Endothelial cell of umbilical vein (primary cell): Measurements from ENCODE around the gene PRKG1. TPM values are rescaled to one million over a fixed set of nuclear protein-coding genes. Genes with fewer than 3 reads are reported as not detected.

Experiments used
- BruUV-seq: library from RNA; stranded (reverse); fragments of 400-500 nt; replicated peaks from 2 replicates; lab custom pipeline; 2021; lab: Mats Ljungman, UMichigan
- CTCF ChIA-PET: fragments of 300-600, 350-600 bp; sonication (Branson Sonifier 250); formaldehyde crosslinking; loops from one replicate; lab custom pipeline; 2021; ENCODE audit warnings: antibody characterized with exemption, inconsistent platforms; lab: Charles Lee
- POLR2A ChIA-PET: fragments of 300-600, 350-600 bp; sonication (Branson Sonifier 250); formaldehyde crosslinking; loops from one replicate; lab custom pipeline; 2021; ENCODE audit warnings: antibody characterized with exemption, inconsistent platforms; lab: Charles Lee
- DNase-seq: peaks from one replicate; pipeline ENCODE4 v3.0.0-alpha.2; 2011; ENCODE audit warnings: low read depth, low spot score
- FAIRE-seq: peaks from 2 replicates; lab custom pipeline; 2011; peaks lifted over from hg19 to GRCh38; lab: Jason Lieb, UNC
- H2AFZ ChIP-seq: 2 replicates; pipeline ENCODE4 v1.6.0; 2012; ENCODE audit warnings: low read depth, low read length, control low read depth, inconsistent platforms
- H3K27ac ChIP-seq: 2 replicates; pipeline ENCODE4 v1.5.1; 2011; ENCODE audit warnings: low read depth, mild to moderate bottlenecking, control low read depth, low read length, moderate library complexity; ENCODE audit not compliant: insufficient read depth
- H3K27me3 ChIP-seq, 2 experiments: 2 replicates each; pipeline versions ENCODE4 v1.6.0 to v1.6.1; 2011; ENCODE audit warnings: low read length in 2 of 2, mixed read lengths in 1 of 2; ENCODE audit not compliant: control insufficient read depth in 2 of 2, insufficient read depth in 2 of 2
- H3K36me3 ChIP-seq, 2 experiments: 2 replicates in 1 of 2; 3 replicates in 1 of 2; pipeline ENCODE4 v1.5.1; 2011; ENCODE audit warnings: low read length in 2 of 2, mild to moderate bottlenecking in 1 of 2, moderate library complexity in 1 of 2; ENCODE audit not compliant: control insufficient read depth in 2 of 2, insufficient read depth in 2 of 2; ENCODE audit errors: extremely low read depth in 1 of 2
- H3K4me1 ChIP-seq: 3 replicates; pipeline ENCODE4 v1.5.1; 2011; ENCODE audit warnings: mild to moderate bottlenecking, low read length; ENCODE audit not compliant: control insufficient read depth, insufficient read depth; ENCODE audit errors: extremely low read depth
- H3K4me2 ChIP-seq: 2 replicates; pipeline ENCODE4 v1.6.1; 2011; ENCODE audit warnings: low read length, control low read depth, mixed read lengths; ENCODE audit not compliant: insufficient read depth
- H3K4me3 ChIP-seq, 3 experiments: fragments of 200-600 bp in 1 of 3; sonication (generic), shearing (Covaris generic) in 1 of 3; replicated peaks in 1 of 3; 2 replicates each; pipeline ENCODE4 v1.5.1; 2011 to 2016; ENCODE audit warnings: control low read depth in 3 of 3, low read length in 3 of 3, mild to moderate bottlenecking in 2 of 3, inconsistent platforms in 1 of 3, low read depth in 1 of 3, moderate library complexity in 1 of 3; ENCODE audit not compliant: insufficient read depth in 1 of 3
- H3K79me2 ChIP-seq: 2 replicates; pipeline ENCODE4 v1.6.0; 2012; ENCODE audit warnings: low read length, inconsistent platforms; ENCODE audit not compliant: control insufficient read depth, insufficient read depth
- H3K9ac ChIP-seq: replicated peaks from 2 replicates; pipeline ENCODE3; 2011; ENCODE audit warnings: low read length, control low read depth; ENCODE audit not compliant: insufficient read depth; ENCODE audit errors: extremely low read depth
- H3K9me1 ChIP-seq: replicated peaks from 3 replicates; pipeline ENCODE4 v1.6.0; 2011; ENCODE audit warnings: mild to moderate bottlenecking, low read length; ENCODE audit not compliant: control insufficient read depth, insufficient read depth; ENCODE audit errors: extremely low read depth
- H3K9me3 ChIP-seq: replicated peaks from 2 replicates; pipeline ENCODE4 v1.5.1; 2012; ENCODE audit warnings: low read length, inconsistent platforms; ENCODE audit not compliant: control insufficient read depth, insufficient read depth
- H4K20me1 ChIP-seq: replicated peaks from 2 replicates; pipeline ENCODE3; 2011; ENCODE audit warnings: mild to moderate bottlenecking, low read length; ENCODE audit not compliant: control insufficient read depth, insufficient read depth; ENCODE audit errors: extremely low read depth
- EZH2 ChIP-seq: IDR thresholded peaks from 2 replicates; pipeline ENCODE4 v1.6.1; 2012; ENCODE audit warnings: borderline replicate concordance, low read depth, mild to moderate bottlenecking, moderate library complexity, low read length, inconsistent platforms; ENCODE audit not compliant: severe bottlenecking
- FOS ChIP-seq: IDR thresholded peaks from 2 replicates; pipeline ENCODE4 v1.6.1; 2011; ENCODE audit warnings: mild to moderate bottlenecking, low read length, moderate library complexity, borderline replicate concordance; ENCODE audit not compliant: insufficient read depth
- GATA2 ChIP-seq: IDR thresholded peaks from 2 replicates; pipeline ENCODE4 v1.7.0; 2011; ENCODE audit warnings: low read depth, mild to moderate bottlenecking, moderate library complexity, mixed read lengths, low read length; ENCODE audit not compliant: insufficient read length, insufficient read depth
- JUN ChIP-seq: IDR thresholded peaks from 2 replicates; pipeline ENCODE4 v1.6.1; 2011; ENCODE audit warnings: borderline replicate concordance, low read depth; ENCODE audit not compliant: insufficient read length, insufficient read depth
- MYC ChIP-seq: IDR thresholded peaks from one replicate; pipeline ENCODE4 v1.6.1; 2011; ENCODE audit warnings: mild to moderate bottlenecking, low read depth, low read length
- POLR2A ChIP-seq: IDR thresholded peaks from 2 replicates; pipeline ENCODE4 v1.6.1; 2012; ENCODE audit warnings: low read depth, mild to moderate bottlenecking, control low read depth, low read length
- POLR2AphosphoS5 ChIP-seq: IDR thresholded peaks from 2 replicates; pipeline ENCODE4 v1.6.1; 2012; ENCODE audit warnings: low read depth, mild to moderate bottlenecking, control low read depth, low read length, moderate library complexity; ENCODE audit not compliant: insufficient read depth
- dilution Hi-C: fragments of 300-500 bp; cut with MboI; formaldehyde crosslinking; loops from one replicate; pipeline ENCODE4 v1.15.0; 2019; ENCODE audit warnings: low sequenced_read_pairs; ENCODE audit not compliant: extremely low pct_ligation_motif_present
- intact Hi-C: fragments of 100-400 bp; cut with micrococcal nuclease; formaldehyde crosslinking; loops from one replicate; pipeline ENCODE4 v1.10.0; 2022
- polyA plus RNA-seq, 4 experiments: library from polyadenylated mRNA; depleted of rRNA in 3 of 4; stranded (reverse) in 3 of 4; unstranded in 1 of 4; fragments of >200 nt; gene quantifications; 2 replicates each; pipeline versions ENCODE4 v1.2.1 to v1.2.3, GENCODE V29; 2011 to 2012; ENCODE audit warnings: missing spikeins in 1 of 4
- total RNA-seq: library from RNA; stranded (reverse); gene quantifications from 2 replicates; pipeline ENCODE4 v1.2.3, GENCODE V29; 2021
- TF ChIP-seq, protein P1 (sequence below): IDR thresholded peaks from 2 replicates; pipeline ENCODE4 v1.6.1; 2011; ENCODE audit not compliant: insufficient read depth, insufficient read length
- TF ChIP-seq, protein P2 (sequence below), 2 donors: IDR thresholded peaks; 1 replicate in 1 of 2; 2 replicates in 1 of 2; pipeline ENCODE4 v1.5.1; 2011; ENCODE audit warnings: low read length in 2 of 2, mild to moderate bottlenecking in 2 of 2, moderate library complexity in 2 of 2, control low read depth in 1 of 2, inconsistent platforms in 1 of 2, low read depth in 1 of 2; ENCODE audit not compliant: insufficient read depth in 1 of 2; ENCODE audit errors: extremely low read depth in 1 of 2

The PRKG1 gene
- total and polyA plus RNA-seq, 2 donors (not counting 3 experiments of a cell fraction or from before 2014, with no cell fraction given): 0.01 to 0.18 TPM

DNA sequence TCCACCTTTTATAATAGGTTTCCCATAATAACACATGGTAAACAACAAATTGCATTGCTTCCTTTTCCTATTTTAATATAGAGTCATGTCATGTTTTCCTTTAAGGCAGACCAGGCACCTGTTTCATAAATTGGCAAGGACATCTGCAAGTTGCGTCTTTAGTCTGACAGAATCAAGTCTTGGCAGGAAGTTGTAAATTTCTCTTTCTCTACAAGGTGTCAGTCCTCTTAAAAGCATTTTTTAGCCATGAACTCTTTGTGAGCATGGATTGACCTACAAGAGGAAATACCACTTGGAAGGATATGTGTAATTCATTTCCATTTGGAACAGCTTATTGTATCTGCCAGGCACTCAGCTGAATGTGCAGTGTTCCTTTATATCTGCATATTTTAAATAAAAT lies 176.8 kb downstream of the PRKG1 start:
- FAIRE-seq: peak; percentile 79
- H3K9me3 ChIP-seq: no peaks in the 10 kb centered on the region
- dilution Hi-C loops: no loop called here
- no peaks in the 10 kb centered on the region for H3K36me3 ChIP-seq
- peak overlapping the region; percentile 26 for H3K4me2 ChIP-seq
- no peaks in the 10 kb centered on the region for H4K20me1 ChIP-seq
- H3K4me1 ChIP-seq: peaks cover 15% of the 10 kb centered on the region
- no peak overlapping the region for H3K4me3 ChIP-seq
- peak; percentile 83 for DNase-seq
- no peak overlapping the region for H3K9ac ChIP-seq
- peaks cover 0 to 2% of the 10 kb centered on the region in 2 experiments for H3K27me3 ChIP-seq
- no peak overlapping the region for H2AFZ ChIP-seq
- POLR2A ChIA-PET: no interaction called here
- no peak overlapping the region for H3K27ac ChIP-seq
- no peaks in the 10 kb centered on the region for H3K9me1 ChIP-seq
- BruUV-seq: no TSS peak
- intact Hi-C loops: no loop called here
- H3K79me2 ChIP-seq: no peaks in the 10 kb centered on the region
- CTCF ChIA-PET: interaction anchor here (1.5 kb wide), 1 partner anchor 187 kb away, joined by 3 read pairs; no protein-coding TSS in a partner anchor
- TF ChIP-seq FOS (no peak), JUN (peak; percentile 65), POLR2AphosphoS5 (peak; percentile 29), GATA2 (peak; percentile 19)
- TF ChIP-seq, protein P1, sequence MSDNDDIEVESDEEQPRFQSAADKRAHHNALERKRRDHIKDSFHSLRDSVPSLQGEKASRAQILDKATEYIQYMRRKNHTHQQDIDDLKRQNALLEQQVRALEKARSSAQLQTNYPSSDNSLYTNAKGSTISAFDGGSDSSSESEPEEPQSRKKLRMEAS: no peak

DNA sequence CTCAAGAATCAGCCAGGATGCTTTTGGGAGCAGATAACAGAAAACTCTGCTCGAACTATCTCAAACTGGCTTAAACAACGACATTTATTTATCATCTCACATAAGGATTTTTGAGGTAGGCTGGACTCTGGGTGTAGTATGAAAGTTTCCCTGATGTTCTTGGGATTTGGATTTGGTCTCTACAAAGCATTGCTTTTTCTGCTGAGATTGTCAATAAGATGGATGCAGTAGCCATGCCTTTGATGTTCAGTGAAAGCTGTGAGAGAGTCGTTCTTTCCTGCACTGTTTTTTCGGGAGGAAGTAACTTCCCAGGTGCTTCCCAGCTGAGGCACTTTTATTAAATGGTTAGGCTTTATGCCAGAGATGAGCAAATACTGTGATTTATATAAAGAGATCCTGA lies 181.1 kb downstream of the PRKG1 start:
- Histone ChIP-seq H3K27me3 (peaks cover 0 to 2% of the 10 kb centered on the region in 2 experiments), H3K4me2 (no peak overlapping the region), H3K9me1 (no peaks in the 10 kb centered on the region), H3K36me3 (no peaks in the 10 kb centered on the region), H3K9me3 (no peaks in the 10 kb centered on the region), H4K20me1 (no peaks in the 10 kb centered on the region), H3K79me2 (no peaks in the 10 kb centered on the region), H3K4me1 (peaks cover 14% of the 10 kb centered on the region), H2AFZ (no peak overlapping the region), H3K4me3 (no peak overlapping the region), H3K27ac (no peak overlapping the region), H3K9ac (no peak overlapping the region)
- TF ChIP-seq FOS (no peak), POLR2A (no peak), JUN (no peak), MYC (no peak), GATA2 (no peak), EZH2 (no peak), POLR2AphosphoS5 (no peak)
- TF ChIP-seq, protein P2, sequence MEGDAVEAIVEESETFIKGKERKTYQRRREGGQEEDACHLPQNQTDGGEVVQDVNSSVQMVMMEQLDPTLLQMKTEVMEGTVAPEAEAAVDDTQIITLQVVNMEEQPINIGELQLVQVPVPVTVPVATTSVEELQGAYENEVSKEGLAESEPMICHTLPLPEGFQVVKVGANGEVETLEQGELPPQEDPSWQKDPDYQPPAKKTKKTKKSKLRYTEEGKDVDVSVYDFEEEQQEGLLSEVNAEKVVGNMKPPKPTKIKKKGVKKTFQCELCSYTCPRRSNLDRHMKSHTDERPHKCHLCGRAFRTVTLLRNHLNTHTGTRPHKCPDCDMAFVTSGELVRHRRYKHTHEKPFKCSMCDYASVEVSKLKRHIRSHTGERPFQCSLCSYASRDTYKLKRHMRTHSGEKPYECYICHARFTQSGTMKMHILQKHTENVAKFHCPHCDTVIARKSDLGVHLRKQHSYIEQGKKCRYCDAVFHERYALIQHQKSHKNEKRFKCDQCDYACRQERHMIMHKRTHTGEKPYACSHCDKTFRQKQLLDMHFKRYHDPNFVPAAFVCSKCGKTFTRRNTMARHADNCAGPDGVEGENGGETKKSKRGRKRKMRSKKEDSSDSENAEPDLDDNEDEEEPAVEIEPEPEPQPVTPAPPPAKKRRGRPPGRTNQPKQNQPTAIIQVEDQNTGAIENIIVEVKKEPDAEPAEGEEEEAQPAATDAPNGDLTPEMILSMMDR (IDR thresholded peaks at IDR 0.05; ENCODE audit: extremely low read depth in 1 of 2, insufficient read depth in 1 of 2, low read depth in 1 of 2, low read length in 2 of 2): no peak
- TF ChIP-seq, protein P1: no peak
- ChIA-PET CTCF (no interaction called here), POLR2A (no interaction called here)
- dilution Hi-C loops (no loop called here), intact Hi-C loops (no loop called here)
- FAIRE-seq (no peak), DNase-seq (no peak)
- no TSS peak for BruUV-seq
